GM13977 (cell line): Measurements from ENCODE around the gene GIMAP8.
"Not testable (repeated sequence)": the region's sequence is repeated elsewhere in the genome, so short reads cannot be mapped to it uniquely, and the experiment has no call there.

Experiments used
- DNase-seq: peaks from one replicate; pipeline ENCODE4 v3.0.0; 2012; ENCODE audit warnings: low spot score
- CTCF ChIP-seq: IDR thresholded peaks from 2 replicates; pipeline ENCODE4 v1.5.1; 2012; ENCODE audit warnings: mild to moderate bottlenecking, control low read depth; ENCODE audit not compliant: insufficient read depth; ENCODE audit errors: extremely low read depth, missing control alignments
- in situ Hi-C: fragments of 300-500 bp; cut with MboI; formaldehyde crosslinking; loops from one replicate; pipeline ENCODE4 v1.12.0; 2022; ENCODE audit warnings: low sequenced_read_pairs, low pct_unique_long_range_greater_than_20kb, mixed read lengths, inconsistent platforms; ENCODE audit not compliant: unreplicated experiment

The GIMAP8 gene

DNA sequence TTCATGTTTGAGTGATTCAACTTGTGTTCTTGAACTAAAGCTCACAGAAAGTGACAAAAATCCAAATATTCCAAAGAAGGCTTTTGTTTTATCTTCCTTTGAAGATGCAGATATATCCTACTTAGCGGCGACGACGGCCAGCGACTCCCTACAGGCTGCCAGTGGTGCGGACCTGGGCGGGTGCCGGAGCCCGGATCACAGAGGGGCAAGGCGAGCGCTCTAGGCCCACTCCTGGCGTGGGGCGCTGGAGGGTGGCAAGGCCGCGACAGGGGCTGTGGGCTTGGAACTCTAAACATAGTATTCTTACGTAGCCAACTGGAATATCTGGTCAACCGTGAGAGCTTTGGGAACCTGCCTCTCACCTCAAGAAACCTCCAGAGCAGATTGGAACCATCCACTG is 63.3 kb downstream of the GIMAP8 start:
- in situ Hi-C loops, result no loop called here
- no peak for TF ChIP-seq CTCF
- DNase-seq, result no peak

DNA sequence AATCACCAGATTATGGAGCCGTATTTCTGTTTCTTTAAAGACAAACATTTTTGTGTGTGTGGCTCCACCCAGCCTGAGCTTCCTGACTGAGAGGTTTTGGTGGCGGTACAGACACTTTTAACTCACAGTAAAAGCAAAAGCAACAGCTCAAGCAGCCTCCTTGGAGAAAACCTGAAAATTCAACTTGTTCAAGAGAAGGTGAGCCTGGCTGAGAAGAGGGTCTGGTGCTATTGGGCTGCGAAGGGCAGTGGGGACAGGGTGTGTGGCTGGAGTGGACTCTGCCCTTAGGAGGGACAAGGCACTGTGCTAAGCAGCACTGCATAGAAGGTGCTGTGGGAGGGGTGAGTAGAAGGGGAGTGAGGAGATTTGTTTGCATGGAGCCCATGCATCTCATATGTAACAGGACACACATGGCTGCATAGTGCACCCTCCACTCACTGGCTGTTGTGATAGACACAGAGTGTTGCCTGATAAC is 64.4 kb downstream of the GIMAP8 start, which contains the start of gene GIMAP7:
GIMAP7 (plus strand) TSS at position 125 of the 475 bp plus-strand sequence. CDS start 5,103 bp downstream, outside the sequence.
- in situ Hi-C loops, result no loop called here
- TF ChIP-seq CTCF, result no peak
- peak; percentile 39 for DNase-seq

- no peak for DNase-seq
Observed at GRCh38 chr7:150515248-150516147, 65.1 kb downstream of the GIMAP8 start.

GRCh38 chr7:150516956-150517745 is 66.7 kb downstream of the GIMAP8 start:
- in situ Hi-C loops, result no loop called here

More at GRCh38 chr7:150515248-150516147, 65.1 kb downstream of the GIMAP8 start:
- TF ChIP-seq CTCF, result no peak
- in situ Hi-C loops, result no loop called here

GRCh38 chr7:150519310-150519709 is 68.9 kb downstream of the GIMAP8 start:
- in situ Hi-C loops, result no loop called here
- no peak for DNase-seq
- no peak for TF ChIP-seq CTCF

More at GRCh38 chr7:150516956-150517745, 66.7 kb downstream of the GIMAP8 start:
- no peak for DNase-seq
- TF ChIP-seq CTCF, result no peak

GRCh38 chr7:150520145-150520544 is 69.7 kb downstream of the GIMAP8 start:
- no peak for TF ChIP-seq CTCF
- in situ Hi-C loops, result no loop called here
- DNase-seq, result no peak

GRCh38 chr7:150522931-150523330 is 72.5 kb downstream of the GIMAP8 start:
- DNase-seq, in situ Hi-C loops: not testable (repeated sequence)
